GM20000 (cell line): ENCODE results near the gene SCGB1C1.
"Not testable (repeated sequence)": the region's sequence is repeated elsewhere in the genome, so short reads cannot be mapped to it uniquely, and the experiment has no call there.

ENCODE experiments used
- DNase-seq: peaks from one replicate; pipeline ENCODE4 v3.0.0; 2012; ENCODE audit warnings: low spot score
- TF ChIP-seq, protein P1 (sequence below): IDR thresholded peaks from 2 replicates; pipeline ENCODE4 v1.5.1; 2012; ENCODE audit warnings: mild to moderate bottlenecking, control low read depth; ENCODE audit errors: extremely low read depth, missing control alignments

SCGB1C1 gene

DNA sequence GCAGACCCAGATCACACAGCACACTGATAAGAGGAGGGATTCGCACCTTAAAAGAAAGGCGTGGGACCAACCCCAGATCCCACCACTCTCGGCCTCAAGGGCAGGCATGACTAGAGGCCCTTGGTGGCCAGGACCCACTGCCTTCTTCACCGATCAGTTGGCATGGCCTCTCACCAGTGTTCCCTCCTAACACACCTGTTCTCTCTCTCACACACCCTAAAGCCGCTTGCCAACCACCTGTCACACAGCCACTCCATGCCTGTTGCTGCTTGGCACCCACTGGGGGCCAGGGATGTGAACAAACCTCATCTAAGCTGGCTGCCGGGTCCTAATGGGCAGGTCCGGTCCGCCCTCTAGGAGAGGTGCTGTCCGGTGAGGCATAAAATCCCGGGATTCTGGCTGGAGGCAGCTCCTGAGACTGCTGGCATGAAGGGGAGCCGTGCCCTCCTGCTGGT lies at the start of gene SCGB1C1:
Gene SCGB1C1 (plus strand): TSS at position 405 of the 455 bp plus-strand sequence. CDS start 22 bp downstream, at position 427.
- not testable (repeated sequence) for DNase-seq

DNA sequence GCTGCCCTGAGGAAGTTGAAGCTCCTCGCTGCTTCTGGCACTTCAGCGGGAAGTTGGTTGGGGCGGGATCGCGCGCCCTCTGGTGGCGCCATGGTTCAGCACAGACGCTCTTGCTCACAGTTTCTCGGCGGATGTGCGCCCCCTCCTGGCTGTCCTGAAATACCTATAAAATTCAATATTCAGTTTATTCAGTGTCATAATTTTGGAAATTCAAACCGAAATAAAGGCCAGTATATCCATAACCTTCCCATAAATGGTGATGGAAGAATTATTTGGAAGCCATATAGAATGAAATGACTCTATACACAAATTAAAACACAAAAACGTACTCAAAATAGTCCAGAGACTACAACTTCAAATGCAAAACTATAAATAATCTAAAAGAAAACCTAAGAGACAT lies 12.6 kb upstream of the SCGB1C1 start:
- not testable (repeated sequence) for DNase-seq

DNA sequence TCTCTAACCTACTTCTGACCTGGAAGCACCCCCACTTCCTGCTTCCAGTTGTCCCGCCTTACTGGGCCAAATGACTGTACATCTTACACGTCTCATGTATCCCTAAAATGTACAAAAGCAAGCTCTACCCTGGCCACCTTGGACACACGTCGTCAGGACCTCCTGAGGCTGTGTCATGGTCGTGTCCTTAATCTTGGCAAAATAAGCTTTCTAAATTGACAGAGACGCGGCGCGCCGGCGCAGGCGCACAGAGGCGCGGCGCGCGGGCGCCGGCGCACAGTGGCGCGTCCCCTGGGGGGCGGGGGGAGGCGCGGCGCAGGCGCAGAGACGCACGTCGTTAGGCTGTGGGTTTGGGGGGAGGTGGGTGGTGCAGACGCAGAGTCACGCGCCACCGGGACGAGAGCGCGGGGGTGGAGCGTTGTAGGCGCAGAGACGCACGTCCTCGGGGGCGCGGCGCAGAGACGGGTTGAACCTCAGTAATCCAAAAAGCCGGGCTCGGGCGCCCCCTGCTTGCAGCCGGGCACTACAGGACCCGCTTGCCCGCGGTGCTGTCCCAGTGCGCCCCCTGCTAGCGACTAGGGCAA lies 3.6 kb upstream of the SCGB1C1 start:
- DNase-seq, result not testable (repeated sequence)

DNA sequence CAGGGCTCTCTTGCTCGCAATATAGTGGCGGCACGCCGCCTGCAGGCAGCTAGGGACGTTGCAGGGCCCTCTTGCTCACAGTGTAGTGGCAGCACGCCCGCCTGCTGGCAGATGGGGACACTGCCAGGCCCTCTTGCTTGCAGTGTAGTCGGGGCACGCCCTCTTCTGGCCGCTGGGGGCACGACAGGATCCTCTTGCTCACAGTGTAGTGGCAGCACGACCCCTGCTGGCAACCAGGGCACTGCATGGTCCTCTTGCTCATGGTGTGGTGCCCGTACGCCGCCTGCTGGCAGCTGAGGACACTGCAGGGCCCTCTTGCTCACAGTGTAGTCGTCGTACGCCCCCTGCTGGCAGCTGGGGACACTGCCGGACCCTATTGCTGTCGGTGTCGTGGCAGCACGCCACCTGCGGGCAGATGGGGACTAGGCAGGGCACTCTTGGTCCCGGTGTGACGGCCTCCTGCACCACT lies 3.0 kb upstream of the SCGB1C1 start:
- not testable (repeated sequence) for DNase-seq

DNA sequence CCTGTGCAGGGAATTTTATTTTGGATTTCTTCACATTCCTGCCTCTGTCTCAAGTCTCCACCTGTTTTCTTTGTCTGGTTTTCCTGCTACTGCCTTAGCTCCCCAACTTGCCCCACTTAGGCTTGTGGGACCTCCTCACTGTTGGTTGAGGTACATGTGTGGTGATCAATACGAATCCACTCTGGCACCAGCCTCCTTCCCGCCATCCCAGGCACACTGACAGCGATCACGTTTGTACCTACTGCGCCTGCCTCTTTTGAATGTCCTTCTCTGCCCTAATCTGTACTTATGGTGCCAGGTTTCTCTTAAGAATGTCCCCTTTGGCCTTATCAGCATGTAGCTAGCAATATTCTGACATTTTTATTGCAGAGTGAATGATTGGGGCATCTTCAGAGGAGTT lies 2.3 kb upstream of the SCGB1C1 start:
- DNase-seq, result not testable (repeated sequence)

DNA sequence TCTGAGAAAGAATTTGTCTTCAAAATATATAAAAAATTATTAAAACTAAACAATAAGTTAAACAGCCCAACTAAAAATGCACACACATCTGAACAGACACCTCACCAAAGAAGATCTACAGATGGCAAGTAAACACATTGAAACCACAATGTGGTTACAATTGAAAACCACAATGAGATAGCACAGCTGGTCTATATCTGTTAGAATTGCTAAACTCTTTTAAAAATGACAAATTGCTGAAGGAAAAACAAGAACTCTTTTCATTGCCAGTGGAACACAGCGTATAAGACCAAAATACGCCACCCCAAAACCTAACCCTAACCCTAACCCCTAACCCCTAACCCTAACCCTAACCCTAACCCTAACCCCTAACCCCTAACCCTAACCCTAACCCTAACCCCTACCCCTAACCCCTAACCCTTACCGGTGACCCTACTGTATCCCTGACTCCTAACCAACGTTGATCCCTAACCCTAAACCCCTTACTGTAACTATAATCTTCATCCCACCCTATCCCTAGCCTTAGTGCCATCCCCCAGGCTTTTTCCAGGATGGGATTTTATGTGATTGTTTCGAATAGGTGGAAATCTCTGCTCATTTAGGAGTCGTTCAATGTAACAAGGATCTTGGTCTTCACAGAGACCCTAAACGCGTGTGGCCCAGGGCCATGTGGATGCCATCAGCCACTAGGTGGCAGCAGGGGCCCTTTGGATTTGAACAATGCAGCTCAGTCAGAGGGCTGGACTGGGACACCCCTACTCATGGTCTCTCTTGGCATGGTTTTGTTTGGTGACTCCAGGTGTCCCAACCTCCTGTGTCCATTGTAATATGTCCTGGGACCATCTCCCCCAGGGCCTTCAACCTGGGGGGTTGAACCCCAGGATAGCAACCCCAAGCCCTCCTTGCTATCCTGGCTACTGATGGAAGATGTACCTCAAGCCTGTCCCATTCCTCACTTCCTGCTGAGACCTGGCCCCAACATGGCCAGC lies 1.1 kb upstream of the SCGB1C1 start:
- DNase-seq, result not testable (repeated sequence)

DNA sequence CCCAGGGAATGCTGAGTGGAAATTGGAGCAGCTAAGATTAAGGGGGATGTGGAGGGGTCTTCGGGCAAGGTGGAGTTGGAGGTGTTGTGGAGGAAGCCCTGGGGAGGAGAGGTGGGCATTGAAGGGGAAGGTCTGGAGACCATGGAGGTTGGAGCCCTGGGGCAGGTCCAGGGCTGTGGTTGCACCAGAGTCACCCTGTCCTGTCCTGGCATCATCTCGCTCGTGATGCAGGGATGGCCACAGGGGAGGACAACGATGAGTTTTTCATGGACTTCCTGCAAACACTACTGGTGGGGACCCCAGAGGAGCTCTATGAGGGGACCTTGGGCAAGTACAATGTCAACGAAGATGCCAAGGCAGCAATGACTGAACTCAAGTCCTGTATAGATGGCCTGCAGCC lies 603 bp downstream of the SCGB1C1 start:
- DNase-seq, result not testable (repeated sequence)

DNA sequence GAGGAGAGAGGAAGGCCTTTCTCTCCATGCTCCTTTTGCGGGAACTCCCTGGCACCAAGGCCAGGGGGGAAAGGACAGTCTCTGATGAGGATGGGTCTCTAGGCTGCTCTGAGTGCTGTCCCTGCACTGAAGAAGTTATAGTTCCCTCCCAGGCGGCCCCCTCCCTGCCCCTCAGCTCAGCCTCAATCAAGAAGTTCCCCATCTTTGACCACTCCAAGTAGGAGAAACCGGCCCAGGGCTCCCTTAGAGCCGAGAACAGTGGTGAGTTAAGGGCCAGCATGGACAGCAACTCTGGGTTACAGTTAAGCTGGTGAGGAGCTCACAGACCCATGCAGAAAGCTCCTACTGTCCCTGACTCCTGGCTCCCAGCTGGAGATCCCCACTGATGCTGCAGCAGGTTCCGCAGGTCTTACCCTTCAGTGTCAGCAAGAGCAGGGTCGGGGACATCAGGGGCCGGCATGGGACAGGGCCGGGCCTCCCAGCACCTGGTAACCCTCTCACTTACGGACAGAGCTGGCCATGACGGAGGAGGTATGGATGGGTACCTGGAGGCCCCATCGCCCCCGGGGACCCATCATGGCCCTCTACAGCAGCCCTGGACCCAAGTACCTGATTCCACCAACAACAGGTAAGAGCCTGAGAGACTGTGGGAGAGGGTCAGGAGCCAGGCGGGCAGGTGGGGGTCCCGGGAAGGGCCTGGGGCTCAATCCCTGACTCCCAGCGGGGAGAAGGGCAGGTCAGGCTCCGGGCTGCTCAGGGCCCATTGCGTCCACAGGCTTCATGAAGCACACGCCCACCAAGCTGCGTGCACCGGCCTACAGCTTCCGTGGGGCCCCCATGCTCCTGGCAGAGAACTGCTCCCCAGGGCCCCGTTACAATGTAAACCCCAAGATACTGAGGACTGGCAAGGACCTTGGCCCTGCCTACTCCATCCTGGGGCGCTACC lies 4.2 kb downstream of the SCGB1C1 start:
- no peak for DNase-seq
- TF ChIP-seq, protein P1, sequence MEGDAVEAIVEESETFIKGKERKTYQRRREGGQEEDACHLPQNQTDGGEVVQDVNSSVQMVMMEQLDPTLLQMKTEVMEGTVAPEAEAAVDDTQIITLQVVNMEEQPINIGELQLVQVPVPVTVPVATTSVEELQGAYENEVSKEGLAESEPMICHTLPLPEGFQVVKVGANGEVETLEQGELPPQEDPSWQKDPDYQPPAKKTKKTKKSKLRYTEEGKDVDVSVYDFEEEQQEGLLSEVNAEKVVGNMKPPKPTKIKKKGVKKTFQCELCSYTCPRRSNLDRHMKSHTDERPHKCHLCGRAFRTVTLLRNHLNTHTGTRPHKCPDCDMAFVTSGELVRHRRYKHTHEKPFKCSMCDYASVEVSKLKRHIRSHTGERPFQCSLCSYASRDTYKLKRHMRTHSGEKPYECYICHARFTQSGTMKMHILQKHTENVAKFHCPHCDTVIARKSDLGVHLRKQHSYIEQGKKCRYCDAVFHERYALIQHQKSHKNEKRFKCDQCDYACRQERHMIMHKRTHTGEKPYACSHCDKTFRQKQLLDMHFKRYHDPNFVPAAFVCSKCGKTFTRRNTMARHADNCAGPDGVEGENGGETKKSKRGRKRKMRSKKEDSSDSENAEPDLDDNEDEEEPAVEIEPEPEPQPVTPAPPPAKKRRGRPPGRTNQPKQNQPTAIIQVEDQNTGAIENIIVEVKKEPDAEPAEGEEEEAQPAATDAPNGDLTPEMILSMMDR, result no peak

DNA sequence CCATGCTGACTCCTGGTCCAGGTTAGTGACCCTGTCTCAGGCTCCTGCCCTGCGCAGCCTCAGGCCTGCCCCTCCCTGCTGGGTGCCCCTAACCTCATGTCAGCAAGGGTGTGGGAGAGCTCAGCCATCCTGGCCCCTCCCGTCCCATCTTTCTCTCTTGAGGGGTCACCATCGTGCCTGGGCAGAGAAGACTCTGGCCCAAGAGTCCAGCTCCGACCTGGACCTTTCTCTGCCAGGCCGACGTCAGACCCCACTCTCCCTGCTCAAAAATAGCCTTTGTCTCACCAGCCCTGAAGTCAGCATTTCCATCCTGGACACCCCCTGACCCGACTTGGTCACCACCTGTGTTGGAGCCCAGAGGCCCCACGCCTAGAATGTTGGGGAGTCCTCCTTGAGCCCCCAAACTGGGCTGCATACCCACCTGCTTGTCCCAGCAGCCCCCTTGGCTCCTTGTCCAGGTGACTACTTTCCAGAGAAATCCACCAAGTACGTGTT lies 4.9 kb downstream of the SCGB1C1 start:
- no peak for DNase-seq
- TF ChIP-seq, protein P1, result no peak

DNA sequence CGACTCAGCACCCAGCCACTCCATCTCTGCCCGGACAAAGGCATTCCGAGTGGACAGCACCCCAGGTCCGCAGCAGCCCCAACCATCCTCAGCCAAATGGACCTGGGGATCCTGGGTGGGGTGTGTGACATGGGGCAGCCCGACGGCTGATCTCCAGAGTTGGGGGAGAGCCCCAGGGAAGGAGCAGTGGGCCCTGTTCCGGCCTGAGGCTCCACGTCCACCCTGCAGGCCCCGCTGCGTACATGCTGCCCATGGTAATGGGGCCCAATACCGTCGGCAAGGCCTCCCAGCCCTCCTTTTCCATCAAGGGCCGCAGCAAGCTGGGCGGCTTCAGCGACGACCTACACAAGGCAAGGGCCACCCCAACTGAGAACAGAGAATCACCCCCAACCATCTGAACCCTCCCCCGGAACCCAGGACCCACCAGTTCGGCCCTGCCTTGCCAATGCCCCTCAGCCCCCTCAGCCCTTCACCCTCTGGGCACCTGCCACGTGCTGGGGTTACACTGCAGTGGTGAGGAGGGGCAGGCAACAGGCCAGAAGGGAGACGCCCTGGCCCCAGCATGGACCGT lies 5.4 kb downstream of the SCGB1C1 start:
- TF ChIP-seq, protein P1, result no peak
- DNase-seq, result no peak
